Activated T-cell treated with anti-CD3 and anti-CD28 coated beads, Interleukin-2, amount 50 U/mL, for 1 hour (primary cell): ENCODE measurements around the gene SIGLEC9.

ENCODE experiments used
- DNase-seq: peaks from one replicate; pipeline ENCODE4 v3.0.0-alpha.2; 2020

The SIGLEC9 gene

GRCh38 chr19:51097796-51098195 is 26.9 kb upstream of the SIGLEC9 start:
- no peak for DNase-seq

DNA sequence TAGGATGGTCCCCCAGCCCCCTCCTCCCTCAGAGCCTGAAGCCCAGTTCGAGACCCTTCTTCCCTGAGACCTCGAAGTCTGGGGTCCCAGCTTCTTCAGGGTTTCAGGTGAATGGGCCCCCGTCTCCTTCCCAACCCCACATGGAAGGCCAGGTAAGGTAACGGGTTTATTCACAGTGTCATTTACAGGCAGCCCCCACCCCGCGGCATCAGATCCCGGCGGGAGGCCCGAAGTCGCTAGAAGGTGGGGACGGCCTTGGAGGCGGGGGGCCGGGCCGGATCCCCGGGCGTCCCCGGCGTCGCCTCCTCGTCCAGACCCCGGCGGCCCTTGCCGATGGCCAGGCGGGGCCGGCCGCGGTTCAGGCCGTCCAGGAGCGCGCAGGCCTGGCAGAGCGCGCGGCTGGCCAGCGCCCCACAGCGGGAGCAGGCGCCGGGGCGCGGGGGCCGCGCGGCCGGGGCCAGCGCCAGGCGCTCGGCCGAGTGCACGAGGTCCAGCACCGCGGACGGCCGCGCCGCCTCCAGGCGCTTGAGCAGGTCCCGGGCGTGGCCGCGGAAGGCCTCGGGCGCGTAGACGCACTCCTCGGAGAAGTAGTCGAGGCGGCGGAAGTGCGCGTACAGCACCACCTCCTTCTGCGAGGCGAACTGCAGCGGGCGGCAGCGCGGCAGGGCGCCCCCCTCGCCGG is 26.2 kb upstream of the SIGLEC9 start:
- peak; percentile 65 for DNase-seq

DNA sequence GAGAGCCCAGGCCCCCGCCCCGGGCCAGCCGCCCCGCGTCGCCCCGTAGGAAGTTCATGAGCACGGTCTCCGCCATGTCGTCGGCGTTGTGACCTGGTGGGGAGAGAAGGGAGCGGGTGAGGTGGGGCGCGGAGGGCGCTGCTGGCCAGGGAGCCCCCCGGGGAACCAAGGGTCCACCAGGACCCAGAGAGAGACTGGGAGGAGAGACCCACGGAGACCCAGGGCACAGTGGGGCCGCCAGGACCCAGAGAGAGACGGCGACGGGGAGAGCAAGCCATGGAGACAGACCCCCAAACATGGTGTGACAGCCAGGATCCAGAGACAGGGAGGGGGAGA is 25.7 kb upstream of the SIGLEC9 start:
- DNase-seq = no peak

DNA sequence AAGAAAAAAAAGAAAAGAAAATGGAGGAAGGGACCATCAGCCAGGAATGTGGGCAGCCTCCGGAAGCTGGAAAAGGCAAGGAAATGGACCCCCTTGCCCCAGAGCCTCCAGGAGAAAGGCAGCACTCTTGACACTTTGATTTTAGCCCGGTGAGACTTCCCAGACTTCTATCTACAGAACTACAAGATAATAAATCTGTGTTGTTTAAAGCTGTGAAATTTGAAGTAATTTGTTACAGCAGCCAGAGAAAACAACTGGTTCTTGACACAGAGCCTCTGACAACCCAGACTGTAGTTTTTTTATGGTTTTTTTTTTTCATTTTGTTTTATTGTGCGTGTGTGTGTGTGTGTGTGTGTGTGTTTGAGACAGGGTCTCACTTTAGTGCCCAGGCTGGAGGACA is 24.1 kb upstream of the SIGLEC9 start:
- DNase-seq = no peak

DNA sequence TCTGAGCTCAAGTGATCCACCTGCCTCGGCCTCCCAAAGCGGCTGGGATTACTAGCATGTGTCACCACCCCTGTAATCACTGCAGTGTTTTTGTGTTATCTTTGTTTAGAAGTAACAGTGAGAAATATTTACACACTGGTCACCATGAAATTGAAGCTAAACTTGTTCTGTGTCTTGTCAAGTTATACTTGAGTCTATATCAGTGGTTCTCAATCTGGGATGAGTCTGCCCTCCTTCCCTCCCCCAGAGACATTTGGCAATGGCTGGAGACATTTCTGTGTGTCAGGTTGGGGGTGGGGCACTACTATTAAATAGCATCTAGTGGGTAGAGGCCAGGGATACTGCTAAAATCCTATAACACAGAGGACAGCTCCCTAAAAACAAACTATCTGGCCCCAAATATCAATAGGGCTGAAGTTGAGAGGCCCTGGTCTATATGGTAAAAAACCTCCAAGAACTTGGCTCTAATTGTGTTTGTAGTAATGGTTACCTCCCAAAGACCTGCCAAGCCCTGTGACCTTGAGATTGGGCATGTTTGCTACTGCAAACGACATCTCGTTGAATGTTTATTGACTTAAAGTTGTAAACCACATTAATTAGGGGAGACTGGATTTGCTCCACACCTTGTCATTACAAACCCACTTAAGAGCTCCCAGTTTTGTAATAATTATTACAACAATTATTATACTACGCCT is 23.4 kb upstream of the SIGLEC9 start:
- no peak for DNase-seq

- no peak for DNase-seq
These were observed 21.7 kb upstream of the SIGLEC9 start for GRCh38 chr19:51102991-51103390.

- no peak for DNase-seq
These were observed 20.8 kb upstream of the SIGLEC9 start for GRCh38 chr19:51103926-51104341.

GRCh38 chr19:51107406-51108065 is 17.2 kb upstream of the SIGLEC9 start:
- DNase-seq = no peak

- peak; percentile 96 for DNase-seq
These were observed 16.5 kb upstream of the SIGLEC9 start, which contains the start of gene CTU1 for GRCh38 chr19:51108066-51108804. Gene CTU1 (minus strand): TSS chr19:51108409. CDS start chr19:51104569, 3,840 bp downstream.

GRCh38 chr19:51108805-51109146 is 15.9 kb upstream of the SIGLEC9 start:
- no peak for DNase-seq

GRCh38 chr19:51110666-51110971 is 14.1 kb upstream of the SIGLEC9 start:
- no peak for DNase-seq

- DNase-seq = no peak
These were observed 13.1 kb upstream of the SIGLEC9 start for GRCh38 chr19:51111606-51112005.

DNA sequence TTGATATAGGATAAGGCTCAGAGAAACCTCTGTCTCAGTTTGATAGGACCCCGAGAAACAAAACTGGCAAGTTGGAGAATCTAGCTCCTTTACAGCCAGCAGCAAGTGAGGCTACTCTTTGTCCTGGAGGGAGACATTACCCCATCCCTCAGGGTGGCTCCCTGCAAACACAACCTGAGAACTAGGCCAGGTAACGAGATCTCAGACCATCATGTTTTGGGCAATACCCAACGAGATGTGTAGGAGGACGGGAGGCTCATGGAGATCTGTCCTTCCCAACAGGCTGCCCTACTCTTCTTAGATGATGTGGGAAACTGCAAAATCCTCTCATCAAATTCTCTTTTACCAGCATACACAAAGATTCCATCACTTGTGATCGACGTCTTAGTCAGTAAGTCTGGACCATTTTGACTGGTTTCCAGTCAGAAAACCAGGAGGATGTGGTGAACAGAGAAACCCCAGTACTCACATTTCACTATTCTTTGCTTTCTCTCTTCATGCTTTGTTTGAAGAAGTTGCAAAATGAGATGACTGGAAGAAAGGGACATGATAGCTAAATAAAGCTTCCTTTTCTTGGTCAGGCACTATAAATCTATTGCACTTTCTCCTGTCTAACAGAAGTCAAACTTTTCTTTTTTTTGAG is 10.5 kb upstream of the SIGLEC9 start:
- DNase-seq = no peak

GRCh38 chr19:51116736-51117286 is 7.9 kb upstream of the SIGLEC9 start:
- no peak for DNase-seq

- DNase-seq = no peak
These were observed 5.6 kb upstream of the SIGLEC9 start for GRCh38 chr19:51119101-51119500.

DNA sequence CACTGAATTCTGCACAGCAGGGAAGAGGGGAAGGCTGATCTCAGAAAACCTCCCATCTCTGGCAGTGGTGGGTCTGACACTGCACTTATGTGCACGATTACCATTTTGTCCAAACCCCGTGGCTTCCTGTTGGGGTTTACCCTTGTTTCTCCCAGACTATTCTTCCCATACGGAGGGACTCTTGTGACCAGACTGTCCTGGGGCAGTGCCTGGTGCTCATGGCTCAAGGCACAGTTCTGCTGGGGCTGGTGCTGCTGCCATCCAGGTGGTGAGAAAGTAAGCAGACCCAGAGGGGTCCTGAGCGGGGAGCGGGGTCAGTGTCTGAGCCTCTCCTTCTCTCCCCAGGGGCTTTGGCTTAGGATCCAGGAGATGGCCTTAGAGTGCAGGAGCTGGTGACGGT is 5.1 kb upstream of the SIGLEC9 start:
- DNase-seq = no peak

DNA sequence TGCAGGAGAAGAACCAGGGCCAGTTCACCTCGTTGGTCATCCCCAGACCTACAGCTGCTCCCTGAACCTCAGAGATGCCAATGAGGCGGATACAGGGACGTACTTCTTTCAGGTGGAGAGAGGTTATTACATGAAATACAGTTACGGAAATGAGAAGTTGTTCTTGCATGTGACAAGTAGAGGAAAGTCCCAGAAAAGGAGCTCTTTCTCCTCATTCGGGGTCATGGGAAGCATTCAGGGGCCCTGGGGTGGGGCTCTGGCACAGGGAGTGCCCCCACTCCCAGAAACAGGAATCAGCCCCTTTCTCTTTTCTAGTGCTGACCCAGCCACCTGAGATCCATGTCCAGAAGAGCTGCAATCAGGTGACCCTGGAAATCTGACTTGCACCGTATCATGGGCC is 4.5 kb upstream of the SIGLEC9 start:
- no peak for DNase-seq

- DNase-seq = no peak
These were observed 3.4 kb upstream of the SIGLEC9 start for GRCh38 chr19:51121257-51121656.

- DNase-seq = no peak
These were observed 2.4 kb upstream of the SIGLEC9 start for GRCh38 chr19:51122112-51122981.

DNA sequence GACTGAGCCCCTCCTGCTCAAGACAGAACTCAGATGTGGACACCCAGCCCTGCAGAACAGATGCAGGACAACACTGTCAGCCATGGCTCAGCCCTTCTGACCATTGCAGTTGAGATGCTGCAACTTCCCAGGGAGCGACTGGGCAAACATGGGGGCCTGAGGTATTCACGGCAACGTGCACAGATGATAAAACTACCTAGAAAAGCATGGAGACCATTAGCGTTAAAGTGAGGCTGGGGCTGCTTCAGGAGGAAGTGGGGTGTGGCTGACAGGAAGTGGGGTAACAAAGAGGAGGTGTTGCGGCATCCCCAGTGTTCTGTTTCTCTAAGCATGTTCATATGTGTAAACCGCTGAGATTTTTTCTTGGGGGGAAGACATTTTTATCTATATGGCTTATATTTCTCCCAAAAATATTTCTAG is 1.3 kb upstream of the SIGLEC9 start:
- peak; percentile 32 for DNase-seq

GRCh38 chr19:51123802-51124201 is 904 bp upstream of the SIGLEC9 start:
- no peak for DNase-seq

GRCh38 chr19:51124216-51124615 is 490 bp upstream of the SIGLEC9 start:
- no peak for DNase-seq
